HEK293 (cell line): Measurements from ENCODE around the gene DIP2C.

ENCODE experiments used
- BCL11A ChIP-seq: fragments of 450-650 bp; formaldehyde crosslinking; IDR thresholded peaks from 2 replicates; pipeline ENCODE4 v1.5.1; 2016; ENCODE audit warnings: low read depth, missing biosample characterization, missing genetic modification characterization
- KLF9 ChIP-seq: fragments of 450-650 bp; formaldehyde crosslinking; IDR thresholded peaks from 2 replicates; pipeline ENCODE4 v1.5.1; 2016; ENCODE audit warnings: missing biosample characterization, missing genetic modification characterization, low read depth
- TCF7L2 ChIP-seq: IDR thresholded peaks from 2 replicates; pipeline ENCODE4 v1.6.1; 2011; ENCODE audit warnings: low read depth, mild to moderate bottlenecking, inconsistent platforms, low read length, moderate library complexity, borderline replicate concordance
- YY1 ChIP-seq: fragments of 450-650 bp; formaldehyde crosslinking; IDR thresholded peaks from 2 replicates; pipeline ENCODE4 v1.5.1; 2018; ENCODE audit warnings: missing biosample characterization, missing genetic modification characterization
- ZBTB21 ChIP-seq: fragments of 450-650 bp; formaldehyde crosslinking; IDR thresholded peaks from 2 replicates; pipeline ENCODE4 v1.5.1; 2017; ENCODE audit warnings: missing biosample characterization, missing genetic modification characterization
- ZNF16 ChIP-seq: fragments of 450-650 bp; formaldehyde crosslinking; IDR thresholded peaks from 2 replicates; pipeline ENCODE4 v1.5.1; 2016; ENCODE audit warnings: low read depth, missing biosample characterization, missing genetic modification characterization
- ZNF174 ChIP-seq: fragments of 450-650 bp; formaldehyde crosslinking; IDR thresholded peaks from 2 replicates; pipeline ENCODE4 v1.5.0; 2017; ENCODE audit warnings: missing biosample characterization, mild to moderate bottlenecking, missing genetic modification characterization
- ZNF416 ChIP-seq: fragments of 450-650 bp; formaldehyde crosslinking; IDR thresholded peaks from 2 replicates; pipeline ENCODE4 v1.5.1; 2016; ENCODE audit warnings: missing biosample characterization, missing genetic modification characterization
- ZNF510 ChIP-seq: fragments of 450-650 bp; formaldehyde crosslinking; IDR thresholded peaks from 2 replicates; pipeline ENCODE4 v1.5.1; 2018; ENCODE audit warnings: mild to moderate bottlenecking, missing genetic modification characterization, missing biosample characterization; ENCODE audit not compliant: insufficient replicate concordance
- ZNF521 ChIP-seq: fragments of 450-650 bp; formaldehyde crosslinking; IDR thresholded peaks from 2 replicates; pipeline ENCODE4 v1.5.1; 2017; ENCODE audit warnings: missing biosample characterization, mild to moderate bottlenecking, missing genetic modification characterization
- TF ChIP-seq, protein P1 (sequence below): fragments of 450-650 bp; formaldehyde crosslinking; IDR thresholded peaks from 2 replicates; pipeline ENCODE4 v1.5.1; 2016; ENCODE audit warnings: missing biosample characterization, missing genetic modification characterization
- TF ChIP-seq, protein P2 (sequence below): fragments of 450-650 bp; formaldehyde crosslinking; IDR thresholded peaks from 2 replicates; pipeline ENCODE4 v1.5.1; 2017; ENCODE audit warnings: missing biosample characterization, mild to moderate bottlenecking, missing genetic modification characterization, moderate library complexity
- TF ChIP-seq, protein P3 (sequence below): fragments of 450-650 bp; formaldehyde crosslinking; IDR thresholded peaks from 2 replicates; pipeline ENCODE4 v1.5.1; 2016; ENCODE audit warnings: missing biosample characterization, missing genetic modification characterization
- TF ChIP-seq, protein P4 (sequence below): fragments of 450-650 bp; IDR thresholded peaks from 2 replicates; pipeline ENCODE4 v1.5.1; 2018; ENCODE audit warnings: missing biosample characterization, mild to moderate bottlenecking, missing genetic modification characterization

DNA sequence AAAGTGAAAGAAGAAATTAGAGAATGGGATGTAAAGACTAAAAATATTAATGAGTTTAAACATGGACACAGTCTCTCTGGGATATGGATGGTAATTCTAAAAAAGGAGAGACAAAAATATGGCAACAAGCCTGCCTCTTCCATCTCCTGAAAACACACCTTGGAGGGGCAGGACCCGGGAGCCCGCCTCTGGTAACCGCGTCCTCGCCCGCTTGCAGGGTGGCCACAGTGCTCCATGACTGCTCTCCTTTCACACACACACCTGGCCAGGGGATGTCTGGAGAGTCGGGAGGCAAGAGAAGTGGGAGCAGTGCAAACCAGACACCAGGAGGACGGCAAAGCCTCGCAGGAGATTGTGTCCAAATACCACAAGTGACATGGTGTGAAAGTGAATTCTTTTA, 387.9 kb downstream of the DIP2C start:
- TF ChIP-seq KLF9 (tag by site-specific recombination) (no peak), ZNF521 (tag by site-specific recombination) (no peak), ZBTB21 (no peak), YY1 (no peak), ZNF510 (tag by site-specific recombination) (no peak), ZNF174 (tag by site-specific recombination) (no peak), ZNF416 (no peak), ZNF16 (no peak), BCL11A (tag by site-specific recombination) (no peak), TCF7L2 (no peak)
- TF ChIP-seq, protein P1, sequence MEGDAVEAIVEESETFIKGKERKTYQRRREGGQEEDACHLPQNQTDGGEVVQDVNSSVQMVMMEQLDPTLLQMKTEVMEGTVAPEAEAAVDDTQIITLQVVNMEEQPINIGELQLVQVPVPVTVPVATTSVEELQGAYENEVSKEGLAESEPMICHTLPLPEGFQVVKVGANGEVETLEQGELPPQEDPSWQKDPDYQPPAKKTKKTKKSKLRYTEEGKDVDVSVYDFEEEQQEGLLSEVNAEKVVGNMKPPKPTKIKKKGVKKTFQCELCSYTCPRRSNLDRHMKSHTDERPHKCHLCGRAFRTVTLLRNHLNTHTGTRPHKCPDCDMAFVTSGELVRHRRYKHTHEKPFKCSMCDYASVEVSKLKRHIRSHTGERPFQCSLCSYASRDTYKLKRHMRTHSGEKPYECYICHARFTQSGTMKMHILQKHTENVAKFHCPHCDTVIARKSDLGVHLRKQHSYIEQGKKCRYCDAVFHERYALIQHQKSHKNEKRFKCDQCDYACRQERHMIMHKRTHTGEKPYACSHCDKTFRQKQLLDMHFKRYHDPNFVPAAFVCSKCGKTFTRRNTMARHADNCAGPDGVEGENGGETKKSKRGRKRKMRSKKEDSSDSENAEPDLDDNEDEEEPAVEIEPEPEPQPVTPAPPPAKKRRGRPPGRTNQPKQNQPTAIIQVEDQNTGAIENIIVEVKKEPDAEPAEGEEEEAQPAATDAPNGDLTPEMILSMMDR (tag by site-specific recombination), result no peak
- TF ChIP-seq, protein P2, sequence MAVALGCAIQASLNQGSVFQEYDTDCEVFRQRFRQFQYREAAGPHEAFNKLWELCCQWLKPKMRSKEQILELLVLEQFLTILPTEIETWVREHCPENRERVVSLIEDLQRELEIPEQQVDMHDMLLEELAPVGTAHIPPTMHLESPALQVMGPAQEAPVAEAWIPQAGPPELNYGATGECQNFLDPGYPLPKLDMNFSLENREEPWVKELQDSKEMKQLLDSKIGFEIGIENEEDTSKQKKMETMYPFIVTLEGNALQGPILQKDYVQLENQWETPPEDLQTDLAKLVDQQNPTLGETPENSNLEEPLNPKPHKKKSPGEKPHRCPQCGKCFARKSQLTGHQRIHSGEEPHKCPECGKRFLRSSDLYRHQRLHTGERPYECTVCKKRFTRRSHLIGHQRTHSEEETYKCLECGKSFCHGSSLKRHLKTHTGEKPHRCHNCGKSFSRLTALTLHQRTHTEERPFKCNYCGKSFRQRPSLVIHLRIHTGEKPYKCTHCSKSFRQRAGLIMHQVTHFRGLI, result no peak
- TF ChIP-seq, protein P3, sequence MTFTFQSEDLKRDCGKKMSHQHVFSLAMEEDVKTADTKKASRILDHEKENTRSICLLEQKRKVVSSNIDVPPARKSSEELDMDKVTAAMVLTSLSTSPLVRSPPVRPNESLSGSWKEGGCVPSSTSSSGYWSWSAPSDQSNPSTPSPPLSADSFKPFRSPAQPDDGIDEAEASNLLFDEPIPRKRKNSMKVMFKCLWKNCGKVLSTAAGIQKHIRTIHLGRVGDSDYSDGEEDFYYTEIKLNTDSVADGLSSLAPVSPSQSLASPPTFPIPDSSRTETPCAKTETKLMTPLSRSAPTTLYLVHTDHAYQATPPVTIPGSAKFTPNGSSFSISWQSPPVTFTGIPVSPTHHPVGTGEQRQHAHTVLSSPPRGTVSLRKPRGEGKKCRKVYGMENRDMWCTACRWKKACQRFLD (tag by site-specific recombination), result no peak
- TF ChIP-seq, protein P4, sequence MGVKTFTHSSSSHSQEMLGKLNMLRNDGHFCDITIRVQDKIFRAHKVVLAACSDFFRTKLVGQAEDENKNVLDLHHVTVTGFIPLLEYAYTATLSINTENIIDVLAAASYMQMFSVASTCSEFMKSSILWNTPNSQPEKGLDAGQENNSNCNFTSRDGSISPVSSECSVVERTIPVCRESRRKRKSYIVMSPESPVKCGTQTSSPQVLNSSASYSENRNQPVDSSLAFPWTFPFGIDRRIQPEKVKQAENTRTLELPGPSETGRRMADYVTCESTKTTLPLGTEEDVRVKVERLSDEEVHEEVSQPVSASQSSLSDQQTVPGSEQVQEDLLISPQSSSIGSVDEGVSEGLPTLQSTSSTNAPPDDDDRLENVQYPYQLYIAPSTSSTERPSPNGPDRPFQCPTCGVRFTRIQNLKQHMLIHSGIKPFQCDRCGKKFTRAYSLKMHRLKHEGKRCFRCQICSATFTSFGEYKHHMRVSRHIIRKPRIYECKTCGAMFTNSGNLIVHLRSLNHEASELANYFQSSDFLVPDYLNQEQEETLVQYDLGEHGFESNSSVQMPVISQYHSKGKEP (tag by site-specific recombination), result no peak
